Hindlimb muscle (tissue), 1 donor: Measurements from ENCODE around the gene PDF. TPM values are rescaled to one million over a fixed set of nuclear protein-coding genes. Genes with fewer than 3 reads are reported as not detected.
"Not testable (repeated sequence)": the region's sequence is repeated elsewhere in the genome, so short reads cannot be mapped to it uniquely, and the experiment has no call there.

Experiments
- DNase-seq: peaks from one replicate; pipeline ENCODE4 v3.0.0-alpha.2; 2013
- polyA plus RNA-seq: library from polyadenylated mRNA; unstranded; fragments of 120-200 nt; gene quantifications from one replicate; pipeline ENCODE4 v1.2.1, GENCODE V29; 2013; ENCODE audit not compliant: insufficient read length

Gene PDF
- 5.8 TPM for polyA plus RNA-seq

- DNase-seq = peak; percentile 95
Measured at GRCh38 chr16:69330286-69331109, at the start of gene PDF. TSS of gene PDF (minus strand) at chr16:69330588. CDS start at chr16:69330570, 18 bp downstream.

- no peak for DNase-seq
Measured at GRCh38 chr16:69378760-69379159, 48.4 kb upstream of the PDF start.

GRCh38 chr16:69378036-69378435 lies 47.6 kb upstream of the PDF start:
- no peak for DNase-seq

GRCh38 chr16:69376393-69377059 lies 46.1 kb upstream of the PDF start:
- no peak for DNase-seq

- no peak for DNase-seq
Measured at GRCh38 chr16:69373019-69373418, 42.6 kb upstream of the PDF start.

- no peak for DNase-seq
Measured at GRCh38 chr16:69371564-69371963, 41.2 kb upstream of the PDF start.

- DNase-seq = no peak
Measured at GRCh38 chr16:69368866-69369265, 38.5 kb upstream of the PDF start.

- DNase-seq = no peak
Measured at GRCh38 chr16:69367980-69368379, 37.6 kb upstream of the PDF start.

- DNase-seq = no peak
Measured at GRCh38 chr16:69366431-69366830, 36.0 kb upstream of the PDF start.

- no peak for DNase-seq
Measured at GRCh38 chr16:69365901-69366300, 35.5 kb upstream of the PDF start.

- DNase-seq = no peak
Measured at GRCh38 chr16:69364088-69364487, 33.7 kb upstream of the PDF start.

GRCh38 chr16:69363281-69363717 lies 32.9 kb upstream of the PDF start:
- DNase-seq = no peak

- not testable (repeated sequence) for DNase-seq
Measured at GRCh38 chr16:69360070-69360469, 29.7 kb upstream of the PDF start.

GRCh38 chr16:69351309-69352027 lies 21.1 kb upstream of the PDF start, which contains the start of gene TMED6:
TSS of gene TMED6 (minus strand) at chr16:69351786. CDS start at chr16:69351753, 33 bp downstream.
- DNase-seq = no peak

- no peak for DNase-seq
Measured at GRCh38 chr16:69350536-69351133, 20.2 kb upstream of the PDF start.

GRCh38 chr16:69349536-69349935 lies 19.1 kb upstream of the PDF start:
- DNase-seq = no peak

- no peak for DNase-seq
Measured at GRCh38 chr16:69348222-69348621, 17.8 kb upstream of the PDF start.

- no peak for DNase-seq
Measured at GRCh38 chr16:69346683-69347082, 16.3 kb upstream of the PDF start.

GRCh38 chr16:69345923-69346322 lies 15.5 kb upstream of the PDF start:
- DNase-seq = no peak

- no peak for DNase-seq
Measured at GRCh38 chr16:69344171-69344570, 13.8 kb upstream of the PDF start.

GRCh38 chr16:69340095-69340644 lies 9.8 kb upstream of the PDF start:
- DNase-seq = no peak
